HG02610 (cell line): ENCODE data around the gene TOB1.

Experiments used
- ATAC-seq: cut with Tn5 transposase; IDR thresholded peaks from one replicate; pipeline ENCODE4 v1.9.1; 2021; ENCODE audit warnings: mild to moderate bottlenecking, moderate library complexity; ENCODE audit not compliant: unreplicated experiment

Gene TOB1

DNA sequence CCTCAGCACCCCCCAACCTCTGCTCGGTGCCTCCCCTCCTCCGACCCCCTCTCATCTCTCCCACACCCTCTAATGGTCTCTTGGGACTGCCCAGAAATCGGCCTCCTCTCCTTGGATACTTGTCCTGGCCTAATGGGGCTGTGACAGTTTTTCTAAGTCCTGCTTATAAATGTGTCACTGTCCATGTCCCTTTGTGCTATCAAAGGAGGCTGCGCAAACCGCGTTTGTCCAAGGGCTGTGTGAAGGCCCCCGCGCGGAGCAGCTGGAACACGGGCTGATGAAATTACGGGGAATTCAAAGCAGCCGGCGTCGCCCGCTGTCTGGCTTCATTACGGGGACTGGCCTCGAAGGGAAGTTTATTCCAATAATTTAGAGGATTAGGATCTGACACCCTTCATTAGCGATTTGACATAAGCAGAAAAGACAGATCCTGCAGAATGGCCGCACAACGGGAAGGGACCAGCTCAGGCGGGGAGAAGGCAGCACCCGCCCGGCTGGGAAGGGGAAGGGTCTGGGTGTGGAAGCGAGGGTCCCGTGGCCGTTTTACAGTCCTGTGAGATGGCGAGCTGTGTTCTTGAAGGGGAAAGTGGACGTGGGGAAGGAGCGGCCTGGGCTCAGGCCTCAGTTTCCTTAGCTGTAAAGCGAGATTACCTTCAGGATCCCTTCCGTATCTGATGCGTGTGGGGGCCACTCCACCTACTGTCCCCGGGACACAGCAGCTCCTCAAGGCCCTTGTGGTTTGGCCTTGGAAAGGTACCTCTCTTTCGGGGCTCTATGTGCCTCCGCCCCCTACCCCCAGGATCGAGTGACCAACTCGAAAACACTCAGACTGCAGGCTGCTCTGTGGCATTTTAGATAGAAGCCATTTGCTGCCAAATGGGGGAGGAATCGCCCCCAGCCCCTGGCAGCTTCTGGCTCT is 32.4 kb downstream of the TOB1 start:
- no peak for ATAC-seq

DNA sequence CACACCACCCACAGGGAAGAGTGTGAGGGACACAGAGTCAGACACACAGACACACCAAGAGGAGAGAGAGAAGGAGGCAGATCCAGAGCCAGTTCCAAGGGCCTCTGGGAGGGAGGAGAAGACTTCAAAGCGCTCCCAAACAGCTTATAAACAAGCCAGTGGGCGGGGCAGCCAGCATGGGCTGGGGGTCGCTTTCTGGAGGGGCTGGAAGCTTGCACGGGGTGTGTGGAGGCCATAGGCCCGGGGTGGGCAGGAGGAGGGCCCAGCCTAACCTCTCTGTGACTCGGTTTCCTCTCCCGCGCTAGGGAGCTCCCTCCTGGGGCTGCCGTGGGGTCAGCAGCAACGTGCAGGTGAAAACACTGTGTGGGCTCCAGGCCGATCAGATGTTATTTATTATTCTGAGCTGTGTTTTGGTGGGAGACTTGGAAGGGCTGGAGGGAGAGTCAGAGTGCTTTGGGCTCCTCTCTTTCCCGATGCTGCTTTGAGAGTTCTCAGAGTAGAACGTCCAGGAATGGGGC is 33.2 kb downstream of the TOB1 start:
- ATAC-seq = no peak

DNA sequence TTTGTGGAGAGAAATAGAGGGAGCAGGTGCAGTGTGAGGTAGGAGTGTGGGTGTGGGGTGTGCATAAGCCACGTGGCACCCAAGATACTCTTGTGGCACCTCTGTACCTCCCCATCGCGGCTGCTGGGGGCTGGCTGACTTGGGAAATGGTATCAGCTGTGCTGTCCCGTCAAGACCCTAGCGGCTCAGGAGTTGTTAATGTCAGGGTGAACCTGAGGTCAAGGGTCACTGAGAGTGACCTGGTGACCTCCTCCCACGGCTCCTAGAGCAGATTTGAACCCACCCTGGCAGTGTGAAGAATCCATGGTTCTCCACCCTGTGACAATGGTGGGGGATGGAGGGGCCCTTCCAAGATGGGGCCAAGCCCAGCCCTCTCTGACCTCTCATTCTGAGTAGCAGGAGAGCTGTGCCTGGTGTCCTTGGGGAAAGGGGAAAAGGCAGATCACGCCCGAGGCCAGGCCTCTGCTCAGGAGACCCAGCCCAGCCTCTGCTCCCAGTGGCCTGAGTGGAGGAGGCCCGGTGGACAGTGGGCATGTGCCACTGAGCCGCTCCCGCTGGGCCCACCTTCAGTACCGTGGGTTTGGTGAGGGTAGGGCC is 33.8 kb downstream of the TOB1 start:
- ATAC-seq = no peak

DNA sequence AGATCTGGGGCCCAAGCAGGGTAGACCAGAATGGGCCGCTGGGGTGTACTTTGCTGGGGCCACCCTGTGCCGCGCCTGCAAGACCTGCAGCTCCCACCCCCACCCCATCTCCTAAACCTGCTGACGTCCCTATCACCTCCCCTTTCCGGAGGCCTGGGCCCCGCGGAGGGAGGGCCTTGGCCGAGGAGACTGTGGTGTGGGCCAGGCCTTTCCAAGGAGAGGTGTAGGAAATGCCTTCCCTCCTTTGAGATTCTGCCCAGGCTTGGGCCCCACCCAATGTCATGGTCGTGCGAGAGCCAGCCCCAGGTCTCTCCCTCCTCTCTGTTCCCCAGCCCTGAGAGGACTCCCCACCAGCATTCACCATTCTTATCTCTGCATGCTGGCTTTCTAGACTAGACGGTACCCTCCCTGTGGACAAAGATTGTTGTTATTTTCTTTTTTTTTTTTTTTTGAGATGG is 34.7 kb downstream of the TOB1 start:
- ATAC-seq = no peak

DNA sequence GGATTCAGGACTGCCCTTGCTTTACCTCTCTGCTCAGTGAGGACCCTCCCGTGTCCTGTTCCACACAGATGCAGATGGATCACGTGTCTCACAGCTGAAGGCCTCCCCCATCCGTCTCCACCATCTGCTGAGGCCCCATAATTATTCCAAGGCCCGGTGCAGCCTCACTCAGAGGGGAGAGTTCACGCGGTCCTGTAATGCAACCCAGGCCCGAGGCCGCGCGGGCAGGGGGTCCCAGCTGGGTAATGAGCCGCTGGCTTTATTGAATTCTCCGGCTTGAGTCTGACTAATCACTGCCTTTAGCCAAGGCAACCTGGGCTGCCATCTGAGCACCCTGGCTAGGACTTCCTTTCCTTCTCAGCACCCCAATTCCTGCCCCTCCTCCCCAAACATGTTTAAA is 35.2 kb downstream of the TOB1 start:
- ATAC-seq = no peak

DNA sequence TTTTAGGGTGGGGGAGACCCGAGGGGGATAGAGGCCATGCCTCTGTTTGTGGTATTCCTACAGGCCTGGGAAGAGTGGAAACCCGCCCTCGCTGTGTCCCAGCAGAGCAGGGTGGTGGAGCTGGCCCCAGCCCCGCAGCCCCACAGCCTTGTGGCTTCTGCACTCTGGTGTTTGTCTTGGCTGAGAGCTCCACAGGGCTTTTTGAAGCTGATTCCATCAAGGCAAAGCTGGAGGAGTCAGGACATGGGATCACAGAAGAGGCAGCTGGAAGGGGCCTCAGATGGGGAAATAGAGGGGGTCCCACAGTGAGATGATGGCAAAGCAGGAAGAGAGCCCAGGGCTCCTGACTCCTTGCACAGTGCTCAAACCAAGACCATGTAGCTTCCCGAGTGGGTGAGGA is 35.8 kb downstream of the TOB1 start:
- no peak for ATAC-seq

DNA sequence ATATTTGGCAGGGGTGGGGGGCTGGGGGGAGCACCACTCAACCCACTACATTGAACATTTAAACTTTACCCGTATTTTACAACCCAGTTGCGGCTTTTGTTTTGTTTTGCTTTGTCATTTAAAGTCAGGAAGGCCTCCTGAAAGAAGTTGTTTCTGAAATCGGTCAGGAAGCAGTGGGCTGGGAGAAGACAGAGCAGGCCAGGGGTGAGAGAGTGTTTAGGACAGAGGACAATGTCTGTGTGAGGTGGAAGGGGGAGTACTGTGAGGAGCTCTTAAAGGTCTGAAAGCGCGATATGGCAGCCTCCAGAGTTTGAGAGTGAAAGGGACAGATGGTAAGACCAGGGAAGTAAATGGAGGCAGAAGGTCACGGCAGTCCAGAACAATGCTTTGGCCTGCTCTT is 36.8 kb downstream of the TOB1 start:
- no peak for ATAC-seq

DNA sequence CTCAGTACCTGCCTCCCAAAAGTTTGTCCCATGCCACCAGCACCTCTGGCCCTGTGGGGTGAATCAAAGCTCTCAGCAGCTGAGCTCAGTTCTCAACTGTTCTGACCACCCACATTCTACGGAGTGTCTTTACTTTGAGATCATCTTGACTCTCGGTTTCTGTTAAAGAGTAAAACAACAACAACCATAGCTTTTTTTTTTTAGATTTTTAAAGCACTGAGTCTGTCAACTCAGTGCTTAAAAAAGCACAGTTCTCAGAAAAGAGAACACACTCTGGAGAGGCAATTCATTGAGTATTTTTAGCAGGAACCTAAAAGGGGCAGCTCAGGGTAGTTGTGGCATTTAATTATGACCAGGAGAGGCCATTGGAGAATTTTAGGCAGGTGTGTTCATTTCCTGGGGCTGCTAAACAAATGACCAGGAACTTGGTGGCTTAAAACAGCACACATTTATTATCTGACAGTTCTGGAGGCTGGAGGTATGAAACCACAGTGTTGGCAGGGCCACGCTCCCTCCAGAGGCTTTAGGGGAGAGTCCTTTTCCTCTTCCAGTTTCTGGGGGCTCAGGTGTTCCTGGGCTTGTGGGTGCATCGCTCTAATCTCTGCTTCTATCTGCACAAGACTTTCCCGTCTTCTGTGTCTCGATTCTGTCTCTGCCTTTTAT is 37.5 kb downstream of the TOB1 start:
- peak; percentile 57 for ATAC-seq

DNA sequence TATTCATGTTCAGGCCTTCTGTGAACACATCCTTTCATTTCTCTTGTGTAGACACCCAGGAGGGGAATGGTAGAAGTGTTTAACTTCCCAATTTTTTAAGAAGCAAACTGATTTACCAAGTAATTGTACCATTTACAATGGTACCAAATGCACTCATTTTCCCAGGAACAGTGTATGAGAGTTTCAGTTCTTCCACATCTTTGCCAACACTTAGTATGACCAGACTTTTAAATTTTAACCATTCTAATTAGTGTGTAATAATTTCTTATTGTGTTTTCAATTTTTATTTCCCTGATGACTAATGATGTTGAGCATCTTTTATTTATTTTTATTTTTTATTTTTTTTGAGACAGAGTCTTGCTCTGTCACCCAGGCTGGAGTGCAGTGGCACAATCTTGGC is 41.0 kb downstream of the TOB1 start:
- no peak for ATAC-seq

DNA sequence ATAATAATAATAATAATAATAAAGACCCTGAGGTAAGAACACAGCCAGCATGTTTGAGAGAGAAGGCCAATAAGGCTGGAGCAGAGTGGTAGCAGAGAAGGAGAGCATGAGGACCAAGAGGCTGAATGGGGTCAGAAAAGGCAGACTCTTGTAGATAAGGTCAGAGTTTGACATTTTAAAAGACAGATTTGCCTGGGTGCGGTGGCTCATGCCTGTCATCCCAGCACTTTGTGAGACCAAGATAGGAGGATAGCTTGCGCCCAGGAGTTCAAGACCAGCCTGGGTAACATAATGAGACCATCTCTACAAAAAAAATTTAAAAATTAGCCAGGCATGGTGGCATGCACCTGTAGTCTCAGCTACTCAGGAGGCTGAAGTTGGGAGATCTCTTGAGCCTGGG is 41.7 kb downstream of the TOB1 start:
- ATAC-seq = no peak

DNA sequence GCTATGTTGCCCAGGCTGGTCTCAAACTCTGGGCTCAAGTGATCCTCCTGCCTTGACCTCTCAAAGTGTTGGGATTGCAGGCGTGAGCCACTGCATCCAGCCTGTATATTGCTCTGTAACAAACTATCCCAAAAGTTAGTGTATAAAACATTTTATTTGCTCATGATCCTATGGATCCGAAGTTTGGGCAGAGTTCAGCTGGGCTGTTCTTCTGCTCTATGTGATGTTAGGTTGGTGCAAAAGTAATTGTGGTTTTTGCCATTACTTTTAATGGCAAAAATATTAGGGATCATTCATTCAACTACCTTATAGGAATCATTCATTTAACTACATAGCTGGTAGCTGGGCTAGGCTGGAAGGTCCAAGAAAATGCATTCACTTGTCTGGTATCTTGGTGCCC is 43.6 kb downstream of the TOB1 start:
- no peak for ATAC-seq

DNA sequence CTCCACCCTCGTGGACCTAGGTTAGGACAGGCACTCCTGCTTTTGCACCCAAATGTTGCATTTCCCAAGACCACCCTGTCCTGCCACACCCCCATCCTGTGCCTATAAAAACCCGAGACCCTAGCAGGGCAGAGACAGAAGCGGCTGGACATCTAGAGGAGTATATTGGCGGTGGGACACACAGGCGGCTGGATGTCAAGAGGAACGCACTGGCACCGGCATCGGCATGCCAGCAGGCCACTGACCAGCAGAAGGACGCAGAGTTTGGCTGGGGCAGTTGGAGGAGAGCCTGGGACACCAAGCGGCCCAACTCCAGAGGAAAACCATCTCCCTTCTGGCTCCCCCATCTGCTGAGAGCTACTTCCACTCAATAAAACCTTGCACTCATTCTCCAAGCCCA is 45.5 kb downstream of the TOB1 start:
- ATAC-seq = no peak

DNA sequence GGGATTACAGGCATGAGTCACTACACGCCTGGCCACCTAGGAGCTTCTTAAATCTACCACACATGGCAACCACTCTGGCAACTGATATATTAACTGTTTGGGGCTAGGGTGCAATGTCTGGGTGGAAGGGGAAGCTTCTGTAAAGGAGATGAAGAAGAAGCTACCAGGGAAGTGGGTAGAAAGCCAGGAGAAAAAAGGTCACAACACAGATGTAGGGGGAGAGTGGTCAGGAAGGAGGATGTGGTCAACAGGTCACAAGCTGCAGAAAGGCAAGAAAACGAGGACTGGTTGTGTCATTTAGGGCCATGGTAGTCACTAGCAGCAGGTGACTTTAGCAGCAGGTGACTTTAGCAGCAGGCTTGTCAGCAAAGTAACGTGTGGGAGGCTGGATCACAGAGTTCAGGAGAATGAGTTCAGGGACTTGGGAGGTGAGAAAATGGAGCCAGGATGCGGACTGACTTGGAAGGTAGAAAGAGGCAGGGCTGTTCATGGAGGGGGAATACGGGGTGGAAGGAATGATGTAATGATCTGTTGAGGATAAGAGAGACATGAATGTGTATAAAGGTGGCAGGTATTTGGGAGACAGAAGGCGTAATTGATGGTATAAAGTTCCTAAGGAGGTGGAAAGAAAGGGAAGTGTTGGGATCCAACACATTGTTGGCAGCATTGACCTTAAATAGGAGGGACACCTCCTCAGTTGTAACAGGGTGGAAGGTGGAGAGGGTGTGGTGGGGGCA is 47.1 kb downstream of the TOB1 start:
- ATAC-seq = no peak

DNA sequence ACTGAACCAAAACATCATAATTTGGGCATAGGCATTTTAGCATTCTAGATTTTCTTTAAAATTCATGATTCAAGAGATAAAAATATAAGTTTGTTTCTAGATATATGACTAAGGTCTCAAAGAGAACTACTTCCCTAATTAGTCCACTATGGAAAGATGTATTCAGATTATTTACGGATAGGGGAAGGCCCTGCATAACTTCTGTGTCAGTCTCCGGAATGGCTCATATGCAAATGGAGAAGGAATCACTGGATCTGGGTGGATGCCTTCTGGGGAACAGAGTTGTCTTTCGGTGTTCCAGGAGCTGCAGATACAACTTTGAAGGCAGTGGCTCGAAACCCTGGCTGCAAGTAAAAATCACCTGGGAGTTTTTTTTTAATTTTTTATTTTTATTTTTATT is 47.9 kb downstream of the TOB1 start:
- ATAC-seq = no peak

DNA sequence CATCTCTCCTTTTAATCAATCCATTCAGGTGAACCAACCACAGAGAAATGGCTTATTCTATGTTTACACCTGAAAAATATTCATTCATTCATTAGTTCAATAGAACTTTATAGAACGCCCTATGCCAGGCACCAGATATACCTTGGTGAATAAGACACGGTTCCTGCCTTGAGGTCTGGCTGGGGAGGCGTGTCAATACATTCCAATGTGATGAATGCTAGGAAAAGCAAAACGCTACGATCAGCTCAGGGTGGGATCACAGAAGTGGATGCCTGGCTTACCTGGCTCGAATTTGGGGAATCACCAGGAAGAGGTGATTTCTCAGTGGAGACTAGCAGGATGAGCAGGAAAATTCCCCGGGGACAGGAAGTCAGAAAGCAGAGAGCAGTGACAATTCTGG is 48.3 kb downstream of the TOB1 start:
- no peak for ATAC-seq

DNA sequence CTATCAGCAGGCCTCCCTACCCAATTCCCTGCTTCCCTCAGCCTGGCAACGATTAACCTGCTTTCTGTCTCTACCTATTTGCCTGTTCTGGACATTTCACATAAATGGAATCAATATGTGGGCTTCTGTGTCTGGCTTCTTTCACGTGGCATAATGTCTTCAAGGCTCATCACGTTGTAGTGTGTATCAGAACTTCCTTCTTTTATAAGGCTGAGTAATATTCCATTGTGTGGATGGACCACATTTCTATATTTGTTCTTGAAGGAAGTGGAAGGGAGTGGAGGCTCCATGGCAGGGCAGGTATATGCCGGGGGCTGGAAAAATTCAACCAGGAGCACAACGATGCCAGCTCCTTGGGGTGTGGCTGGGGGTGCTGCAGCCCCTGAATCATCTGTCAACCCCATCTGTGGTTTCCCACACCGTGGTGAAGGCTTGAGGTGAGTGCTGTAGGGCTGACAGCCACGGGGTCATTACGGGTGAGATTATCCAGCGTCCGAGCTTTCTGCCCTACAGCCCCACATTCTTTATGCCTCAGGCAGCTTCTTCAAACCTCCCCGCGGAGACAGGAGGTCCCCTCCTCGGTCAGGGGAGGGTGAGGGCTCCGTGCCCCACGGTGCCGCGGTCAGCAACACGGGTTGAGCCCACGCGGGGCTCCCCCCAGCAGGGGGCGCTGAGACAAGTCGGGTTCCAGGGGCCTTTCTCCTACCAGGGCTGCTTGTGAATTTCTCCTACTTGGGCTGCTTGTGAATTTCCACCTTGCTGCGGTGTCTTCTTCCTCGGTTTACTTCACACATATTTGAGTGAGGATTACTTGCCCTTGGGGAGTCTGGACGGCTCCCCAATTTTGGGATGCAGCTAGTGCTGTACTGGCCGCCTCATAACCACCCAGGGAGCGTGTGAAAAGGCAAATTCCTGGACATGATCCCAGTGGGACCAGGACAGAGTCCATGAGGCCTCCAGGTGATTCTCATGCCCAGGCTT is 49.1 kb downstream of the TOB1 start:
- no peak for ATAC-seq

DNA sequence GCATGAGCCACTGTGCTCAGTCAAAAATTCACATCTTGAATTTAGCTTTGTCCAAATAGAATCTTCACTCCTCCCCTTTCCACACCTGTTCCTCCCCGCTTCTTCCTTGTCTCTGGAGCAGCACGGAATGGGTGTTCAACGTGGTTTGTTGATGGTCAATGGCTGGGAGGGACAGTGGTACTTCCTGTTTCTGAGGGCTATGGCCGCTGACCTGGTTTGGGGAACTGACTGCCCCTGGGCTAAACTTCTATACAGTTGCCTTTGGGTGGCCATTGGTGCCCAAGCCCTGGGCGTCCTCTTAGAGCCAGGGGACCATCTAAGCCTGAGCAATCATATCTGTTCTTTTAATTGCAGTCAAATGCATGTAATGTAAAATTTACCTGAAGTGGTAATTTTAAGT is 49.9 kb downstream of the TOB1 start:
- ATAC-seq = no peak

DNA sequence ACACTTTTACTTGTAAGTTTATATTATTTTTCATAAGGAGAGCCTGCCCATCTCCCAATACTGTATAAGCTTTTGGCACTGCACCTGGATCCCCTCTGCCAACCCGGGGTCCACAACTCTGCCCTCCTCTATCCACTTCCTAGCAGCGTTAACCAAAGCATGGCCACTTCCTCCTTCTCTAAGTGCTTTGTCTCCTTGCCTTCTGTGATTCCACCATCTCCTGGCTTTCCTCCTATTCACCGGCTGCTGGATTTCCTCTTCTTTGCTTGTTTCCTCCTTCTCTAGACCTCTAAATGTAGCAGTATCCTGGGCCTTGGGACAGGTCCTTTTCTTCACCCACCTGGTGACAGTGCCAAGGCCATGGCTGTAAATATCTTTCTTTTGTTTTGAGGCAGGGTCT is 50.8 kb downstream of the TOB1 start:
- ATAC-seq = no peak

DNA sequence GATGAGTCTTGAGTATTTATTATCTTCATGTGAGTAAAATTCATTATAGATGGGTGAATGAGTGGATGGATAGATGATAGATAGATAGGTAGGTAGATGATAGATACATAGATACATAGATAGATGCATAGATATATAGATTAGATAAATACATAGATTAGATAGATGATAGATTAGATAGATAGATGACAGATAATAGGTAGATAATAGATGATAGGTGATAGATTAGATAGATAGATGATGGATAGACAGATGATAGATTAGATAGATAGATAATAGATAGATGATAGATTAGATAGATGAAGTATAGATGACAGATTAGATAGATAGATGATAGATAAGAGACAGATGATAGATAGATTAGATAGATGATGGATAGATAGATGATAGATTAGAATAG is 52.6 kb downstream of the TOB1 start:
- no peak for ATAC-seq
